DMS153 treated with DMSO at 0.1 percent for 48 hours (cell line): ENCODE measurements around the gene SLC25A26.

Experiments used
- DNase-seq: peaks from one replicate; lab custom pipeline; 2025; ENCODE audit not compliant: unreplicated experiment; lab: John Stamatoyannopoulos, UW

Gene SLC25A26

DNA sequence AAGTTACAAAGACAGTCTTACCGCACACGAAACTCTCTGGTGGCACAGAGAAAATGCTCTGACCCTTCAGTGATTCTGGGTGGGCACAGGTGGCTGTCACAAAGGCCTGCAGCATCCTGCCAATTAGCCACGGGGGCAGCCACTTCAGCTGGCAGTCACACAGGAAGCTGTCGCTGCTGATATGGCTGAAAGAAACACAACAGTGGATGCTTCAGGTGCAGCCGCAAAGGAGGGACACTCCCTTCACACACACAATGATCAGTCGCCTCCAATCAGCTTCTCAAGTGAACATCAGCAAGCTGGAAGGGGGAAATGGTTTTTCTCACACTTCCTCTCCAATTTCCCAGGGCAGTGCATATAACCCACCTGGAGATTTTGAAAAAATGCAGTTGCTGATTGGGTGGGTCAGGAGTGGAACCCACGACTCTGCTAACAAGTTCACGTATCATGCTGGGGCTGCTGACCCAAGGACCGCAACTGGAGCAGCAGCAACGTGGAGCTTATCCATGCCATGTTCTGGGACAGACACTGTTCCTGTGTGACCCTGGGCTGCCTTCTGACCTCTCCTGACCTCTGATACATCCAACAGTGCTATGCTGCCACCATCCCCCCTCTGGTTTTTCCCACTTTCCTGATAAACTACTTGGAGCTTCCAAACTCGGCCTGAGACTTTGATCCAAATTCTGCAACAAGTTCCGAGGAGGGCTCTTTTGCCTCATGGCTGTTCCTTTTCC lies 173.4 kb downstream of the SLC25A26 start:
- DNase-seq: peak; percentile 10

DNA sequence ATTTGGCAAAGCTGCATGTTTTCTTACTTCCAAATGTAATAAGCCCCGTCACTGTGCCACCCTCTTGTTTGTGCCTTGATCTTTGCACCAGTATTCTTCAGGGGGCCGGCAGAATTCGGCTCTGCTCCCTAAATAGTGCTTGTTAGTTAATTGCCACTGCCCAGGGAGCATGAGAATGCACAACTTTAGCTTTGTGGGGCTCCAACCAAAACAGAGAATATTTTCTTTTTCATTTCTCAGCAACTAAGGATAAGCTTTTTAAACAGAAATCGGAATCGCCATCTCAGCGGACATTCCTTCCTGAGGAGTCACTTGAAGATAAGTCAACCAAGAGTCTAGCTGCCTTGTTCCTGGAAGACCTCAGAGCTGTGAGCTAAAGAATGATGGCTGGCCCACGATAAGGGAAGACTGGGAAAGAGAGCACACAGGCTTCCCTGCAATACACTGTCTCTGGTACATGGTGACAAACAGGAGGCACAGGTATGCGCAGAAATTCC lies 174.0 kb downstream of the SLC25A26 start:
- no peak for DNase-seq

DNA sequence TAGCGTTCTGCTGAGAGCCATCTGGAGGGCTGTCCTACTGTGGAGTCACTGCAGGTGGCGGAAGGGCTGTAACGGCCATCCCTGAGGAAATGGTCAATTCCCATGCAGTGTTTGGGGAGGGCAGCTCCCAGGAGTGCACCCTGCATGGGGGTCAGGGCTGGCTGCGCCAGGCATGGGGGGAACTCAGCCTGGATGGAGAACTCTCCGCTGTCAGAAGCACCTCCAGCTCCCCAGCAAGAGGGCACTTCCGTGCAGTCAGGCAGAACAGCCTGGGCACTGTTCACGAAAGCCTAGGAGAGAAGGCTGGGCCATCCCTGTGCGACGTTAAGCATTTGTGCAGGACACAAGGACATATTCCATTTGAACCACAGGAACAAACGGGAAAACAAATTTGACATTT lies 174.8 kb downstream of the SLC25A26 start:
- no peak for DNase-seq

DNA sequence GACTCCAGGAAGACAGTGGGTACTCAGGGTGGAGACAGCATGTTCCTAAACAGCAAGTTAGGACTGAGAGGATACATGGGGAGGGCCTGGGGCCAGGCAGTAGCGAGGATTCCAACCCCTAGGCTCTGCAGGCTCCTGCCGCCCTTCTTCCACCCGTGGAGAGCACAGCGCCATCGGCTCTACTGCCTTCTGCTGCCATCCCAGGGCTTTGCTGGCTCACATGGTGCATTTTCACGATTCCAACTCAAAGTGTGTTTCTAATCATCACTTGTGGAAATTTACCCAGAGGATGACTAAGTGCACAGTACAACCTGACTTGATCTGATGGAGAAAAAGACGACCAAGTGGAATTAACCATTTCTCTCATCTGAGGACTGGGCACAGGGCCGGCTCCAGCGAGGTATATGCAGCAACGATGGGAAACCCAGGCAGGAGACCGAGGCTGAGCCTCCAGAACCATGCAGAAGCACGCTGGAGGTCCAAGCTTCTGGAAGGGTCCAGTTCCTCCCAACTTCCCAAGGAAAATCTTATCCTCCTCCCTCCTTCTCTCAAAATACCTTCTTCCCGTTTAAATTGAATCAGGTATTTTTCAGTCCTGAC lies 175.5 kb downstream of the SLC25A26 start:
- no peak for DNase-seq

DNA sequence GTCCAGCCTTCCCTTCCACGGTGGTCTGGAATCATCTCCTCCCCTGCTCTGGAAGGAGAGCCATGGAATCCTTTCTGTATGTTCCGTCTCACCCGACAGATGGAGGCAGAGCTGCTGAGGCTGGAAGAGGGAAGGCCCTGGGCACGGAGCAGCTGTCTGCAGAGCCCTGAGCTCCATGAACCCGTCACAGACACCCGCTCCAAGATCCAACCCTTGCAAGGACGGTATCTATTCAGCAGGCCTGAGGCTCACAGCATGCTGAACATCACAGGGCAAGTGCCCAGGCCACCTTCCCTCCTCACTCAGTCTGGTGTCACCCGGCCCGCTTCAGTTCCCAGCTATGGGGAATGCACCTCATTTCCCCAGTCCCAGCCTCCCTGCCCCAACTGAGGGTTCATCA lies 176.1 kb downstream of the SLC25A26 start:
- no peak for DNase-seq

DNA sequence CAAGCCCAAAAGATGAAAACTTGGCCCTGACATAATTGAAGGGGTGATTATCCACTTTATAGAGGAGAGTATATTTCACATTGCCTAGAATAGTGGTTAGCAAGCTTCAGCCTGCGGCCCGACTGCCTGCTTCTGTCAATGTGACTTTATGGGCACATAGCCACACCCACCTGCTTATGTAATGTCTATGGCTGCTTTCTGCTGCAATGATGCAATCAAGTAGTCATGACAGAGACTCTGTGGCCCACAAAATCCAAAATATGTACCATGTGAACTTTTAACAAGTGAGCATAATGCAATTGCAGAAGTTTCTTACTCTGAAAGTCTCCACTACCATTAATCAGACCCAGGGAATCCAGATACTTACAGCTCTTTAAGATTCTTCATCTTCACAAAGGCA lies 176.9 kb downstream of the SLC25A26 start:
- DNase-seq: no peak

DNA sequence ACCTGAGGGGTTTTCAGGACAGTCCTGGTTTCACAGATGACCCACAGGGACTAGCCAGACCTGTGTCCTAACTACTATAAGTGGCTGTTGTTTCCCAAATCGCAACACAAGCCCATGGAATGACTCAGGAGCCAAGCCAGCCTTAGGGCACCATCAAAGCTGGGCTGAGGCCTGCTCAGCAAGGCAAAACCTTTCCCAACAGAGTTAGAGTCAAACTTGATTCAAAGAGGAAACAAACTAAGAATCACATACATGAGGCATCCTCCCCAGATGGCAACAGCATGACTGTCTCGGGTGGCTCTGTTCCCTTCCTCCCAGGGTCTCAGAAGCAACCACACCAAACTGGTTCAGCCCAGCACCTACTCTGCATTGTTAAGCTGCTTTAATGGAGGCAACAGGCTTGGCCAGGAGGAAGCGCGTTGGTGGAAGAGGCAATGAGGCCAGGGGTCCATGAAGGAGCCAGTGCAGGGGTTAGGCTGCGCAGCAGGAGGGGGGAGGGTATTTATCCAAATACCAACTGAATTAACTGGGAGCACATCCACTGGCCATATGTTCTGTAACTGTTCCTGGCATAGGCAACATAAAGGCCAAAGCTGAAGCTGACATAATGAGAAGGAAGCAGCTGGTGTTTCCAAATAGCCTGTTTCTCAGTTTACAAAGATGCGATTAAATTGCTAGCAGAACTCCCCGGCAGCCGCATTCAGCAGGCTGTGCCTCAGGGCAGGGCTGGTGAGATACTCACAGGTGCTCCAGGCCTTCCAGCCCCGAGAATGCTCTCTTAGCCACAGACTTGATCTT lies 177.6 kb downstream of the SLC25A26 start:
- no peak for DNase-seq

DNA sequence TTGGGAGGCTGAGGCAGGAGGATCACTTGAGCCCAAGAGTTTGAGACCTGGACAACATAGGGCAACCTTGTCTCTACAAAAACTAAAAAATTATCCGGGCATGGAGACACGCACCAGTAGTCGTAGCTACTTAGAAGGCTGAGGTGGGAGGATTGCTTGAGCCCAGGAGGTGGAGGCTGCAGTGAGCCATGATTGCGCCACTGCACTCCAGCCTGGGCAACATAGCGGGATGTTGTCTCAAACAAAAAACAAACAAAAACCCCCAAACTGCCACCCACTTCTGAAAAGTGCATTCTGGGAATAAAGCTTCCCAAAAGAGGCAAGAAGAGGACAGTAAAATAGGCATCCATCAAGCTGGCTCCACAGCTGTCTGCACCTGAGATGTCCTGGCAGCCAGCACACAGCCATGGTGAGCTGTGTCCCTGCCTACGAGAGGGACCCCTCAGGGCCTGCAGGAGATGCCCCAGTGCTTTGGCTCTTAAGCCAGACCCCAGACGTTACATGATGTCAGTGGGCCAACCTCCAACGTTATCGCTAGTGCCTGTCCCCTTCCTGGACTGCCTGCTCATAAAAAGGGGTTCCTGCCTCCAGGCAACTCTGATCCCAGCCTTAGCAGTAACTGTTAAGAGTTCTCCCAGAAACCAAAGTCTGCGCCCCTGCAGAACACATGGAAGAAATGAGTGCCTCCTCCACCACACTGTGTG lies 178.9 kb downstream of the SLC25A26 start:
- no peak for DNase-seq

DNA sequence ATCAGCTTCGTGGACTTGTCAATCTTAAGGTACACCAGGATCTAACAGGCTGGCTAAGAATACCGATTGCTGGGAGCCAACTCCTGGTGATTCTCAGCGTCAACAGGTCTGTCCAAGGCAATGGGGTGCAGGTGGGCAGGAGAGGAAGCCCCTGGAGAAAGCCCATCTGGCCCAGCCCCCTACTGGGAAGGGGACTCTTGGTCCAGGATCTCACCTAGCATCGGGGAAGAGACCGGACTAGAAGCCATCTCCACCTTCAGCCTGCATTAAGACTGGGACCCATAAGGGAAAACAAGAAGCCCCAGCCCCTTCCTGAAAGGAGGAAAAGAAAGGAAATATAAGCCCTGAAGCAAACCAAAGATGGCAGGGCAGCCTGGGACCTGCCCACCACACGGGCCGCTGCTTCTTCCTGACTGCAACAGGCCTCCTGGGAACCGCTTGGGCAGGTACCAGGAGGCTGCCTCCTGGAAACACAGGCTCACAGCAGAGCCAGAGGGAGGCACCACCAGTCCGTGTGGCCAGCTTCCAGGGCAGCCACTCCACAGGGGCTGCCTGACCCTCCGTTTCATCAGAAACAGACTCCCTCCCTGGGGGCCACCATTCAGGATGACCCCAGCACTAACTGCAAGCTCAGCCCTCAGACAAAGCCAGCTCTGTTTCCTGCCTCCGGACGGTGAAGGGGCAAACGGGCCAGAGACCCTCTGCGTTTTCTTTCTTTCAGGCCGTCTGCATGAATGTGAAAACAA lies 179.8 kb downstream of the SLC25A26 start:
- no peak for DNase-seq

DNA sequence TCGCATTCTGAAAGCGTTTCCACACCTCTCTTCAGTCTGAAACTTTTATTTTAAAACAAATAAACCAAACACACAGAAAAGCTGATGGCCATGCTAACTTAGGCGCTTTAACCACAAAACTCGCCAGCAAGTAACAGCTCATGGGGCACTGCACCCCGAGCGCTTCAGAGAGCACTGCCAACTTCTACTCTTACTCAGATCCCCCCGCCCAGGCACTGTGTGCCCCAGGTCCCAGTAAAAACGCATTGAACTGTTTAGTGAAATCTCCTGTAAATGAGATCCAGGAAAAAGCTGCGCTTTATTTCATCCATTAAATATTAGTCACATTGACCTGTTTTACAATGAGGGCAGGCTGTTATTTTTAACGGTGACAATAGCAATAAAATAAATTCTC lies 180.4 kb downstream of the SLC25A26 start:
- no peak for DNase-seq

DNA sequence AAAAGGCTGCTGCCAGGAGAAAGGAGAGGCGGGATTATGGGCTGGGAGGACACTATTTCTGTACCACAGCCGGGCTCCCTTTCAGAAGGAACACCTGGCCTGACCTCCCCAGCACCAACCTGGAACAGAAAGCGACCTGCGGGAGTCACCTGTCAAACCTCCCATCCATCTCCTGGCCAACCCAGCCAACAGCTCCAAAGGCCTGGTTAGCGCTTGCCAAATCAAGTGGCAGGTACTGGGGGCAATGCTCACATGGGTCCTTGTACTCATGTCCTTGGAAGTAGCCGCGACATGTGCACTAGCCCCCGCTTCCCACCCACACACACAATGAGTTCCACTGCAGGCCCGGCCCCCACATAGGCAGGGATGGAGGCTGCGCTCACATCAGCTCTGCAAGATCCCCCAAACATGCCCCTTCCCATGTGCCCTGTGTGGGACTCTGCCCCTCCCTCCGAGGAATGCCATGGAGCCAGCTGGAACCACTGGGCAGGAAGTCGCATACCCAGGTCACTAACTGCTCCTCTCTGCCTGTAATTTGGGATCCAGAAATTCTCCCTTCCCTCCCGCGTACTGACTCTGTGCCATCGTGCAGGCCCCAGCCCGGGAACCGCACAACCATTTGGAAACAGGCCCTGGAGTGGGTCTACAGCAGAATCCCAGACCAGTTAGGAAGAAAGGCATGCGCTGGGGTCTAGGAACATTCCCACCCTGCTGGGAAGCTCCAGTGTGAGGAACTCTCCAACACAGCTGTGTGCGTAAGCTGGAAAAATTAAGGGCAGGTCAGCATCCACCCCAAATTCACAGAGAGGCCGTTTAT lies 181.1 kb downstream of the SLC25A26 start:
- no peak for DNase-seq

DNA sequence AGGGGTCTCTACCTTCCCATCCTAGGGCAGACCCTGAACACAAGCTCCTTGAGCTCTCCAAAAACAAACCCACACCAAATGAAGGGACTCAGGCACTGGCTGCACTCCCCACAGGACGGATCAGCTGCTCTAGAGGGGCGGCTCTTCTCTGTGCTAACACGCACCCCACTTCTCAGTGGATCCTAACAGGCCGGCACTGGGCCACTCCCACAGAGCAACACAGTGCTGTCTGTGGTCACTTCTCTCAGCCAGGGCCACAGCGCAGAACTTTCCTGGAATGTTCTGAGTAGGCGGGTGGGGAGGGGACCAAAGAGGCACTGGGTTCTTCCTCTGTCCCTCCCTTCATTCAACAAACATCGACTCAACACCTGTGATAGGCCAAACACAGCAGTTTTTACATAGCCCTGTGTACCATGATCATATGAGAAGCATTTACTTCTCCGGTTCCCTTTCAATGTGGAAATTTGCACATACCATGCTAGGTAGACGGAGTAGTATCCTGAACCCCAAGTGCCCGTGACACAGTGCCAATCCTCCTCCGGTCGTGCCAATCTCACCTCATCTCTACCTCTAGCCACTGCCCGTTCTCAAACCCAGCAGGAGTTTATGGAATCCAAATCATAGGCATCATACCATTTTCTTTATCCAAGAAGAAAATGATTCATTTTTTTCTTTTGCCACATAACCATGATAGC lies 181.9 kb downstream of the SLC25A26 start:
- DNase-seq: no peak

DNA sequence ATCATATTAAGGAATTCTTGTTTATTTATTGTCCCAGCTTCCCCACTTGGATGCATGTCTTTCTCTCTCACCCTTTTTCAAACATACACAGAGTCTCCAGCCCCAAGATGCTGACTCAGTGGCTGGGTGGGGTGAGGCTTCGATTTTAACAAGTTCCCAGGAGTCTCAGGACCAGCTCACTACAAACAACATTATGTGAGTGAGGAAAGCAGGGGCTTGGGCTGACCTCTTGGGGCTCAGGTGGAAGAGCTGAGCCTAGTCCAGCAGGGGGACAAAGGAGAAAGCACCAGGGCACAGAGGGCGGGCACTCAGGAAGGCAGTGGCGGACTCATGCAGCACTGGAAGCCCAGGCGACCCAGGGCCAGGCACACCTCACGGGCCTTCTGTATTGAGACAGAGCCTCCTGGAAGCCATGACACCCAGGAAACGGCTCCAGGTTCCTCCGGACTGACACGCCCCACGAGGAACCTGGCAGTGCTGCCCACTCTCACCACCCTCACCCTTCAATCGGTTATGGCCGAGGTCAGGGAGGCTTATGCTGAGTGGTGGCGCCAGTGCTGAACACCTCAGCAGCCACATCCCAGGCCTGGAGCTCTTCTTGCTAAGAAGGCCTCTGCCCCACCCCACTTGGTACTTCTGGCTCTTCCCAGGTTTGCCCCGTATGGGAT lies 182.7 kb downstream of the SLC25A26 start:
- no peak for DNase-seq

DNA sequence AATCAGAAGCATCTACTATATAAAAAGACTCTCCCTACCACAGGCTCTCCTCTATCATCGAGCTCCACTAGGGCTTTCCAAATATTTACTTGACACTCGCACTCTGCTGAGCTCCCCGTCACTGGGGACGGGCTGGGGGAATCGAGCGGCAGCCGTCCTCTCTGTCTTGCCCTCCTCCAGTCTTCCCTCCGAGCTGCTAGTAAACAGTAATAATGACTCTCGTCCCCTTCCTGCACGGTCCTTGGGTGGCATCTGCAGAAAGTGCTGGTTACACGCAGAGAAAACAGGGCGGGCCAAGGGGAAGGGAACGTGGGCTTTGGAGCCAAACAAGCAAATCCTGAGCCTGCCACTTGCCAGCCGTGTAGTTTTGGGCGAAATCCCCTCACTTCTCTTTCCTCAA lies 183.4 kb downstream of the SLC25A26 start:
- no peak for DNase-seq

DNA sequence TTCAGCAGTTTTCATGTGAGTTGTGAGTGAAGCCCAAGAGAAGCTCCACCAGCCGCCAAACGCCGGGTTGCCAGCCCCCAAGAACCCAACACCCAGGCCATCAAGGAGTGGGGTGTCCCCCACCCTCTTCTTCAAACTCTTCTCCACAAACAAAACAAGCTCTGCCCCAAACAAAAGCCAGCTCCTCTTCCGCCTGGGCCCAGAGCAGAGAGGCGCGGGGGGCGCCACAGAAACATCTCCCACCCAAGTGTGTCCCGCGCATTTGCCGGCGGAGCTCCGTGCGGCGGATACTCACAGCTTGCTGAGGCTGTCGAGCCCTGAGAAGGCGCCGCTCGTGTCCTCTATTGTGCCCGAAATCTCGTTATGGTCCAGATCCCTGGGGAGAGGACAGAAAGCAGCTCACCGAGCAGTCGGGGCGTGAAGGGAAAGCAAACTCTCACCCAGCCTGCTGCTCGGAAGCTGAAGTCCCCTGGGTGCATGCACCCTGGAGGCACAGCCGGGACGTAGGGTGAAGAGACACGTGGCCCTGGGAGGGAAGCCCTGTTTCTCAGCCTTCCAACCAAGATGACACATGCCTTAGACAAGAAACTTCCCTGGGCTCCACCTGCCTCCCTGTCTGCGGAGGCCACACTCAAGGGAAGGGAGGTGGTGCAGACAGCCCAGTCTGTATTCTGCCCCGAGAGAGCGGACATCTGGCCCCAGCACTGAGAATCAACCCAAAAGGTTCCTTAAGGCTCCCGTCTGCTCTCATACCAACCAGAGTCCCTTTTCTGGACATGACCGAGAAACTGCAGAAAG lies 184.3 kb downstream of the SLC25A26 start:
- DNase-seq: no peak

DNA sequence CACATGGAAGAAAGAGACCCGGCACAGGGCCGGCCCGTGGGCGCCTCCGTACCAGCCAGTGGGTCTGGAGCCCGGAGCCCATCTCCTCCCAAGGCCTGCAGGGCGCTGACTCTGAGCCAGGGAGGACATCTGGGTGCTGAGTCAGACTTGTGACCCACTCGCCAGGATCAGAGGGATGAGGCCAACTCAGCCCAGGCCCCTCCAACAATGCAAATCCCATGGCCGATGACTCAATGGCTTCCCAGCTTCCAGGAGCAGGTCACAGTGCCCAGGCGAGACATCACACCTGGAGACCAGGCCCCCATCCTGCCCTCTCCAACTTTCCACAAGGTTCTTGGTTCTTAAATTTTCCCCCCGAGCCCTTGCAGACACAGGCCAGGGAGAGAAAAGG lies 184.9 kb downstream of the SLC25A26 start:
- no peak for DNase-seq

DNA sequence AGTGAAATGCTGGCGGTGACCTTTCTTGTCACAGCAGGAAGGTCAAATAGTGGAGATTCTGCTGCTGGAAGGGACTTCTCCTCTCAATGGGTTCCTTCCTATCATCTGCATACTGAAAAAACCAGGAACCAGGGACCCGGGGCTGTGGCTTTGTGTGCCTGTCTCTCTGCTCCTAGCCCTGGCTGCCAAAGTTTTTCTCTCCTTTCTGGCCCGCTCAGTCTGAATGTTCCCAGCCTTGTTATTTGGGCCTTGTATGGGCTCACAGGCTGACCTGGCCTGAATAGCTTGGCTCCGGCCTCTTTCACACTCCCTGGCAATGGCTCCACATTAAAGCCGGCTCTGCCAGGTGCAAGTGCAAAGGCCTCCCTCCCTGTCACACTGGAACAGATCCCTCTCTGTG lies 185.4 kb downstream of the SLC25A26 start:
- no peak for DNase-seq
